CD4-positive, alpha-beta memory T cell (primary cell): Measurements from ENCODE around the gene PDE4D. TPM values are rescaled to one million over a fixed set of nuclear protein-coding genes. Genes with fewer than 3 reads are reported as not detected.

Experiments used
- CTCF ChIA-PET: fragments of 350-600 bp; sonication (Branson Sonifier 250); formaldehyde crosslinking; loops from one replicate; lab custom pipeline; 2021; ENCODE audit warnings: inconsistent platforms; ENCODE audit not compliant: partially characterized antibody; lab: Charles Lee
- POLR2A ChIA-PET: fragments of 350-600 bp; sonication (Branson Sonifier 250); formaldehyde crosslinking; loops from one replicate; lab custom pipeline; 2021; ENCODE audit not compliant: partially characterized antibody; lab: Charles Lee
- DNase-seq, 5 donors: peaks; one replicate each; pipeline versions ENCODE4 v3.0.0 to v3.0.0-alpha.2; 2020 to 2022; ENCODE audit warnings: mixed read lengths in 1 of 5
- H3K27ac ChIP-seq: one replicate; pipeline ENCODE4 v1.7.0; 2013; ENCODE audit warnings: low read depth, low read length
- H3K27me3 ChIP-seq: 2 replicates; pipeline ENCODE4 v1.7.0; 2013; ENCODE audit warnings: mild to moderate bottlenecking, low read length, moderate library complexity; ENCODE audit not compliant: insufficient read depth
- H3K36me3 ChIP-seq: 2 replicates; pipeline ENCODE4 v1.7.0; 2013; ENCODE audit warnings: mild to moderate bottlenecking, low read length, moderate library complexity; ENCODE audit not compliant: insufficient read depth
- H3K4me1 ChIP-seq: 2 replicates; pipeline ENCODE4 v1.7.0; 2013; ENCODE audit warnings: mild to moderate bottlenecking, low read length, moderate library complexity; ENCODE audit not compliant: insufficient read depth
- H3K4me3 ChIP-seq, 2 donors: one replicate each; pipeline ENCODE4 v1.7.0; 2013; ENCODE audit warnings: low read length in 2 of 2, mild to moderate bottlenecking in 1 of 2
- H3K9me3 ChIP-seq, 2 donors: one replicate each; pipeline ENCODE4 v1.7.0; 2013; ENCODE audit warnings: low read length in 2 of 2, control low read depth in 1 of 2; ENCODE audit not compliant: control insufficient read depth in 1 of 2
- H3K27ac Mint-ChIP-seq, 7 donors: one replicate each; pipeline ENCODE4 v1.8.0; 2020 to 2021; ENCODE audit warnings: mixed read lengths in 7 of 7, mild to moderate bottlenecking in 6 of 7, inconsistent platforms in 3 of 7, moderate library complexity in 3 of 7
- H3K27me3 Mint-ChIP-seq, 2 donors: one replicate each; pipeline ENCODE4 v1.8.0; 2020 to 2021; ENCODE audit warnings: mixed read lengths in 2 of 2
- H3K36me3 Mint-ChIP-seq, 2 donors: one replicate each; pipeline ENCODE4 v1.8.0; 2020 to 2021; ENCODE audit warnings: mixed read lengths in 2 of 2, inconsistent platforms in 1 of 2, mild to moderate bottlenecking in 1 of 2
- H3K4me1 Mint-ChIP-seq, 4 donors: one replicate each; pipeline ENCODE4 v1.8.0; 2020 to 2021; ENCODE audit warnings: mixed read lengths in 4 of 4, mild to moderate bottlenecking in 1 of 4
- H3K4me3 Mint-ChIP-seq, 8 donors: one replicate each; pipeline ENCODE4 v1.8.0; 2020 to 2021; ENCODE audit warnings: mixed read lengths in 8 of 8, mild to moderate bottlenecking in 7 of 8, moderate library complexity in 6 of 8, inconsistent platforms in 3 of 8
- H3K9me3 Mint-ChIP-seq, 8 donors: one replicate each; pipeline ENCODE4 v1.8.0; 2020 to 2021; ENCODE audit warnings: mixed read lengths in 8 of 8, mild to moderate bottlenecking in 5 of 8, inconsistent platforms in 3 of 8, moderate library complexity in 1 of 8
- intact Hi-C: fragments of 100-400 bp; cut with micrococcal nuclease; formaldehyde crosslinking; loops from one replicate; pipeline ENCODE4 v1.15.1; 2023
- polyA plus RNA-seq, 2 donors: library from polyadenylated mRNA; unstranded; fragments of 300-500 nt; fragmentation: Illumina TruSeq; gene quantifications; one replicate each; pipeline ENCODE4 v1.2.3, GENCODE V29; 2021
- total RNA-seq, 2 experiments: library from RNA; stranded (reverse); gene quantifications; one replicate each; pipeline ENCODE4 v1.2.3, GENCODE V29; 2021

PDE4D gene
- total and polyA plus RNA-seq, 4 experiments from 2014 or later, result 12.3 to 49.7 (median 30.3) TPM

DNA sequence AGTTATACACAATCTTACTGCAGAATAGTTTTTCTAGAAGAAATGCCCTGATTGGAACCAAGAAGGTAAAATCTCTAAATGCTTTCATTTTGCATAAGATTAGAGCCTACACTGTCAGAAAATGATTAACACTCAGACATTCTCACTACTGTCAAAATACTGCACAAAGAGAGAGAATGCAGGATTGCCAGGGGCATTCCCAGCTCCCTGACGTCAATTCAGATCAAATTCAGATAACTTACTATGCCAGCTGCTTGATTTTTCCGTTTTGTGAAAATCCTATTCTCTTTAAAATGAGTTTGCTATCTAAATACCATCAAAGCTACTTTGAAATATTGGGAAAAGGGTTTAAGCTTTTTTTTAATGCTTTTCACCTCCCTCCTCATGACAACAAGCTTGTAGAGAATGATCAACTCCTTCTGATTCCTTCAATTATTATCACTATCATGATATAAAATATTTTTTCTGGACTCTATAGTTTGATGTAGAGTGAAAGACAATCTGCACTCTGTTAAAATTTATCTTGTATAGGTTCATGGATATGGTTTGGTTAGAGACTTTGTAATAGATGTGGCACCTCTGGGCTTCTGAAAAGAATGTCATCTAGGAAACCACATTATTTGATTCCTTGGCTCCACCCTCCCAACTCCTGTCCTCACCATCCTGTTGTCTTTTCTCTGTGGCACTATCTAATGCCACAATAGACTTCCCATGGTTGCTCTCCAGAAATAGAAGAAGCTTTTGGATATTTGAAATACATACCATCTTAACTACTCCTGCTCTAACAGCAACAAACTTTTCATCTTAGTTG, 407.7 kb downstream of the PDE4D start:
- peaks cover 0 to 1% (median 0%) of the 10 kb centered on the region in 8 donors for H3K9me3 Mint-ChIP-seq
- intact Hi-C loops, result no loop called here
- no peaks in the 10 kb centered on the region for H3K4me1 Mint-ChIP-seq
- Histone ChIP-seq H3K4me1 (no peaks in the 10 kb centered on the region), H3K27me3 (no peaks in the 10 kb centered on the region), H3K36me3 (no peaks in the 10 kb centered on the region), H3K9me3 (no peaks in the 10 kb centered on the region), H3K27ac (no peak overlapping the region), H3K4me3 (no peak overlapping the region)
- no peaks in the 10 kb centered on the region for H3K27me3 Mint-ChIP-seq
- ChIA-PET CTCF (no interaction called here), POLR2A (no interaction called here)
- no peak overlapping the region for H3K4me3 Mint-ChIP-seq
- H3K27ac Mint-ChIP-seq, result no peak overlapping the region
- DNase-seq, result no peak
- H3K36me3 Mint-ChIP-seq, result no peaks in the 10 kb centered on the region

DNA sequence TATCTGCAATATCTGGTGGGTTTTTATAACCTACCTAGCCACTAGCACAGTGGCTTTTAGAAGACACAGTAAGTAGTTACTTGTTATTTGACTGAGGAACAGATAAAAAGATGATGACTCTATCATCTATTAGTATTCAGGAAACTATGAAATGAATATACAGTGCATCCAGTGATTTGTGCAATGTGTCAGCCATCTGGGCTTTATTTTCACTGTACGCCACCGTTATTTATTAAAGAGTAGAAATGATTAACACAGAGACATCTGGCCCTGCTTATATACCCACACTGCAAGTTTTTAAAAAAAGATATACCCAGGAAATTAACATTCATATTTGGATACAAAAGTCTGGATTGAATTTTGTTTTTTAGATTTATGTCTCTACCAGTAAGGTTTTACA, 408.4 kb downstream of the PDE4D start:
- ChIA-PET POLR2A (no interaction called here), CTCF (no interaction called here)
- DNase-seq, result no peak
- Mint-ChIP-seq H3K27ac (no peak overlapping the region), H3K9me3 (peaks cover 0 to 1% (median 0%) of the 10 kb centered on the region in 8 donors), H3K27me3 (no peaks in the 10 kb centered on the region), H3K4me3 (no peak overlapping the region), H3K36me3 (no peaks in the 10 kb centered on the region), H3K4me1 (no peaks in the 10 kb centered on the region)
- Histone ChIP-seq H3K36me3 (no peaks in the 10 kb centered on the region), H3K27ac (no peak overlapping the region), H3K9me3 (no peaks in the 10 kb centered on the region), H3K4me3 (no peak overlapping the region), H3K27me3 (no peaks in the 10 kb centered on the region), H3K4me1 (no peaks in the 10 kb centered on the region)
- intact Hi-C loops, result no loop called here

DNA sequence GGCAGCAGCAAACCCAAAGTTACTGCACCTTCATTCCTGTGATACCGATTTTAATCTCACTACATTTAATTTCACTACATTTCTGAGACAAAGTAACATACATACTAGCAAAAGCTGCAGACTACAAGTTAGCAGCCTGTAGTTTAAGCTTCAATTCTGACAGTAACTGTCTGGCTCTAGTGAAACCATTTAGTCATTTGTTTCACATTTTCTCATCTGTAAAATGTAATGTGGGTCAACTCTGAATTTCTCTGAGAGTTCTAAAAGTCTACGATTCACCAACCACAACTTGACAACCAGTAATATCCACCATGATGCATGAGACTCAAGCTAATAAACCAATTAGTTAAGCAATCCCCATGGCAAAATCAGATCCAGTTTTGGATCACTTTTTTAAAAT, 408.9 kb downstream of the PDE4D start:
- CTCF ChIA-PET, result no interaction called here

GRCh38 chr5:59483971-59484472, 409.5 kb downstream of the PDE4D start:
- Mint-ChIP-seq H3K9me3 (peaks cover 0 to 1% (median 0%) of the 10 kb centered on the region in 8 donors), H3K27me3 (no peaks in the 10 kb centered on the region), H3K4me3 (no peak overlapping the region), H3K27ac (no peak overlapping the region), H3K4me1 (no peaks in the 10 kb centered on the region), H3K36me3 (no peaks in the 10 kb centered on the region)
- no peaks in the 10 kb centered on the region for H3K27me3 ChIP-seq
- no peak overlapping the region for H3K27ac ChIP-seq
- POLR2A ChIA-PET, result no interaction called here
- no peak overlapping the region for H3K4me3 ChIP-seq
- H3K36me3 ChIP-seq, result no peaks in the 10 kb centered on the region
- H3K9me3 ChIP-seq, result no peaks in the 10 kb centered on the region
- DNase-seq, result no peak
- intact Hi-C loops, result no loop called here
- CTCF ChIA-PET, result no interaction called here
- H3K4me1 ChIP-seq, result no peaks in the 10 kb centered on the region

More for the DNA sequence above, 408.9 kb downstream of the PDE4D start:
- Mint-ChIP-seq H3K27me3 (no peaks in the 10 kb centered on the region), H3K9me3 (peaks cover 0 to 1% (median 0%) of the 10 kb centered on the region in 8 donors), H3K27ac (no peak overlapping the region), H3K36me3 (no peaks in the 10 kb centered on the region), H3K4me1 (no peaks in the 10 kb centered on the region), H3K4me3 (no peak overlapping the region)
- no peaks in the 10 kb centered on the region for H3K4me1 ChIP-seq
- DNase-seq, result no peak
- intact Hi-C loops, result no loop called here
- no peak overlapping the region for H3K27ac ChIP-seq
- no peaks in the 10 kb centered on the region for H3K9me3 ChIP-seq
- POLR2A ChIA-PET, result no interaction called here
- H3K36me3 ChIP-seq, result no peaks in the 10 kb centered on the region
- no peaks in the 10 kb centered on the region for H3K27me3 ChIP-seq
- H3K4me3 ChIP-seq, result no peak overlapping the region

DNA sequence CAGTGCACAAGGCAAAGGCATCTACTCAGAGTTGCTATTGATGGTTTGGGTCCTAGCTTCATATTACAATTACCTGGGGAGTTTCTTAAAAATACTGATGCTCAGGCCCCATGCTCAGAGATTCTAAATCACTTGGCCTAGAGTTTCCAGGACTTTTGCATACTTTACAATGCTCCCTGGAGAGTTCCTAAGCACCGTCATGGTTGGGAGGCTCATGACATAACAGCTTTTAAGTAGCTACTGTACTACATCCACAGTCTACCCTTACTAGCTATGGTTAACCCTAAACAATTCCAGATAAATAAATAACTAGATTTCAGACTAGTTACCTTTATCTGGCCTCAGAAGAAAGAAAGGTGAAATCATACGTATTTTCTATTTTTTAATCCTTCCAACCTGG, 414.4 kb downstream of the PDE4D start:
- Mint-ChIP-seq H3K4me3 (no peak overlapping the region), H3K4me1 (no peaks in the 10 kb centered on the region), H3K27me3 (no peaks in the 10 kb centered on the region), H3K27ac (no peak overlapping the region), H3K36me3 (no peaks in the 10 kb centered on the region), H3K9me3 (no peaks in the 10 kb centered on the region)
- intact Hi-C loops, result no loop called here
- H3K4me3 ChIP-seq, result no peak overlapping the region
- H3K27me3 ChIP-seq, result no peaks in the 10 kb centered on the region
- ChIA-PET POLR2A (no interaction called here), CTCF (no interaction called here)
- H3K9me3 ChIP-seq, result no peaks in the 10 kb centered on the region
- no peaks in the 10 kb centered on the region for H3K4me1 ChIP-seq
- H3K27ac ChIP-seq, result no peak overlapping the region
- no peaks in the 10 kb centered on the region for H3K36me3 ChIP-seq
- no peak for DNase-seq

- ChIA-PET CTCF (no interaction called here), POLR2A (no interaction called here)
- no peak for DNase-seq
- Mint-ChIP-seq H3K9me3 (no peaks in the 10 kb centered on the region), H3K27ac (no peak overlapping the region), H3K27me3 (peaks cover 0 to 1% of the 10 kb centered on the region in 2 donors), H3K36me3 (no peaks in the 10 kb centered on the region), H3K4me1 (no peaks in the 10 kb centered on the region), H3K4me3 (no peak overlapping the region)
- Histone ChIP-seq H3K27me3 (no peaks in the 10 kb centered on the region), H3K36me3 (no peaks in the 10 kb centered on the region), H3K4me3 (no peak overlapping the region), H3K4me1 (no peaks in the 10 kb centered on the region), H3K27ac (no peak overlapping the region), H3K9me3 (no peaks in the 10 kb centered on the region)
- intact Hi-C loops, result no loop called here
These were observed 419.2 kb downstream of the PDE4D start for GRCh38 chr5:59474324-59474723.

GRCh38 chr5:59473611-59474010, 419.9 kb downstream of the PDE4D start:
- H3K4me1 Mint-ChIP-seq, result no peaks in the 10 kb centered on the region
- Histone ChIP-seq H3K9me3 (no peaks in the 10 kb centered on the region), H3K27me3 (no peaks in the 10 kb centered on the region), H3K4me3 (no peak overlapping the region), H3K36me3 (no peaks in the 10 kb centered on the region), H3K27ac (no peak overlapping the region), H3K4me1 (no peaks in the 10 kb centered on the region)
- no peaks in the 10 kb centered on the region for H3K9me3 Mint-ChIP-seq
- DNase-seq, result no peak
- CTCF ChIA-PET, result no interaction called here
- intact Hi-C loops, result no loop called here
- peaks cover 0 to 1% of the 10 kb centered on the region in 2 donors for H3K27me3 Mint-ChIP-seq
- no peak overlapping the region for H3K4me3 Mint-ChIP-seq
- POLR2A ChIA-PET, result no interaction called here
- no peaks in the 10 kb centered on the region for H3K36me3 Mint-ChIP-seq
- H3K27ac Mint-ChIP-seq, result no peak overlapping the region
